Activated CD4-positive, alpha-beta memory T cell treated with anti-CD3 and anti-CD28 coated beads for 36 hours (primary cell): ENCODE data around the gene NOC2L. TPM values are rescaled to one million over a fixed set of nuclear protein-coding genes. Genes with fewer than 3 reads are reported as not detected.

Experiments
- CTCF ChIA-PET: fragments of 350-600 bp; sonication (Branson Sonifier 250); formaldehyde crosslinking; loops from one replicate; lab custom pipeline; 2021; ENCODE audit warnings: antibody characterized with exemption, inconsistent platforms; lab: Charles Lee
- POLR2A ChIA-PET: fragments of 350-600 bp; sonication (Branson Sonifier 250); formaldehyde crosslinking; loops from one replicate; lab custom pipeline; 2021; ENCODE audit warnings: antibody characterized with exemption; lab: Charles Lee
- DNase-seq: peaks from one replicate; pipeline ENCODE4 v3.0.0-alpha.2; 2020
- H3K27ac Mint-ChIP-seq: one replicate; pipeline ENCODE4 v1.8.0; 2021; ENCODE audit warnings: mixed read lengths
- H3K27me3 Mint-ChIP-seq: one replicate; pipeline ENCODE4 v1.8.0; 2021; ENCODE audit warnings: mixed read lengths
- H3K36me3 Mint-ChIP-seq: one replicate; pipeline ENCODE4 v1.8.0; 2021; ENCODE audit warnings: mixed read lengths
- H3K4me1 Mint-ChIP-seq: one replicate; pipeline ENCODE4 v1.8.0; 2021; ENCODE audit warnings: low read depth, mixed read lengths
- H3K4me3 Mint-ChIP-seq: one replicate; pipeline ENCODE4 v1.8.0; 2021; ENCODE audit warnings: mild to moderate bottlenecking, mixed read lengths
- H3K9me3 Mint-ChIP-seq: one replicate; pipeline ENCODE4 v1.8.0; 2021; ENCODE audit warnings: mixed read lengths
- intact Hi-C: fragments of 100-400 bp; cut with micrococcal nuclease; formaldehyde crosslinking; loops from one replicate; pipeline ENCODE4 v1.15.1; 2023
- total RNA-seq, 2 experiments: library from RNA; stranded (reverse); gene quantifications; one replicate each; pipeline ENCODE4 v1.2.3, GENCODE V29; 2021

The NOC2L gene
- total RNA-seq, 2 experiments from 2014 or later, result 111 to 117 TPM

GRCh38 chr1:927234-927633, 31.8 kb downstream of the NOC2L start:
- no peaks in the 10 kb centered on the region for H3K36me3 Mint-ChIP-seq
- H3K4me3 Mint-ChIP-seq, result no peak overlapping the region
- no peak overlapping the region for H3K27ac Mint-ChIP-seq
- ChIA-PET CTCF (no interaction called here), POLR2A (no interaction called here)
- H3K27me3 Mint-ChIP-seq, result peaks cover 34% of the 10 kb centered on the region
- intact Hi-C loops, result no loop called here
- H3K9me3 Mint-ChIP-seq, result no peaks in the 10 kb centered on the region
- H3K4me1 Mint-ChIP-seq, result peaks cover 6% of the 10 kb centered on the region
- no peak for DNase-seq

GRCh38 chr1:925561-926421, 33.3 kb downstream of the NOC2L start:
- DNase-seq, result no peak
- H3K4me3 Mint-ChIP-seq, result peak overlapping the region; percentile 28
- no peaks in the 10 kb centered on the region for H3K36me3 Mint-ChIP-seq
- no peaks in the 10 kb centered on the region for H3K9me3 Mint-ChIP-seq
- H3K27ac Mint-ChIP-seq, result no peak overlapping the region
- POLR2A ChIA-PET, result interaction anchor here (0.9 kb wide), 1 partner anchor 16 kb away, joined by 3 read pairs; no protein-coding TSS in a partner anchor
- H3K27me3 Mint-ChIP-seq, result peaks cover 38% of the 10 kb centered on the region
- intact Hi-C loops, result no loop called here
- H3K4me1 Mint-ChIP-seq, result peaks cover 11% of the 10 kb centered on the region
- CTCF ChIA-PET, result interaction anchor here (0.6 kb wide), 2 partner anchors 15 to 33 kb away, joined by 3 read pairs; partner anchors contain the start of gene NOC2L

GRCh38 chr1:924656-925560, 34.1 kb downstream of the NOC2L start:
- Mint-ChIP-seq H3K9me3 (no peaks in the 10 kb centered on the region), H3K27ac (no peak overlapping the region), H3K27me3 (peaks cover 47% of the 10 kb centered on the region), H3K4me1 (peaks cover 15% of the 10 kb centered on the region), H3K36me3 (no peaks in the 10 kb centered on the region), H3K4me3 (peak overlapping the region; percentile 3)
- CTCF ChIA-PET, result no interaction called here
- POLR2A ChIA-PET, result no interaction called here
- intact Hi-C loops, result no loop called here
- DNase-seq, result no peak

- Mint-ChIP-seq H3K27me3 (peaks cover 47% of the 10 kb centered on the region), H3K36me3 (no peaks in the 10 kb centered on the region), H3K9me3 (no peaks in the 10 kb centered on the region), H3K4me3 (no peak overlapping the region), H3K27ac (no peak overlapping the region), H3K4me1 (peaks cover 15% of the 10 kb centered on the region)
- intact Hi-C loops, result no loop called here
- CTCF ChIA-PET, result no interaction called here
- no peak for DNase-seq
- POLR2A ChIA-PET, result no interaction called here
Measured at GRCh38 chr1:923991-924655, 34.9 kb downstream of the NOC2L start.

- H3K36me3 Mint-ChIP-seq, result no peaks in the 10 kb centered on the region
- ChIA-PET CTCF (interaction anchor here (0.8 kb wide), 1 partner anchor 18 kb away, joined by 3 read pairs; no protein-coding TSS in a partner anchor), POLR2A (no interaction called here)
- peak; percentile 55 for DNase-seq
- H3K27me3 Mint-ChIP-seq, result peaks cover 51% of the 10 kb centered on the region
- no peaks in the 10 kb centered on the region for H3K9me3 Mint-ChIP-seq
- H3K27ac Mint-ChIP-seq, result peak within 1 kb of the TSS; percentile 49
- peaks cover 15% of the 10 kb centered on the region for H3K4me1 Mint-ChIP-seq
- peak within 1 kb of the TSS; percentile 64 for H3K4me3 Mint-ChIP-seq
- intact Hi-C loops, result no loop called here
Measured at GRCh38 chr1:923131-923990, 35.7 kb downstream of the NOC2L start, which contains the start of gene SAMD11. Gene SAMD11, plus strand, starts transcription at chr1:923923. Its CDS starts 509 bp downstream, at chr1:924432.

- POLR2A ChIA-PET, result interaction anchor here (0.7 kb wide), 1 partner anchor 202 kb away, joined by 3 read pairs; no protein-coding TSS in a partner anchor
- no peak for DNase-seq
- Mint-ChIP-seq H3K4me3 (no peak overlapping the region), H3K4me1 (peaks cover 15% of the 10 kb centered on the region), H3K36me3 (no peaks in the 10 kb centered on the region), H3K27ac (no peak overlapping the region), H3K27me3 (peaks cover 47% of the 10 kb centered on the region), H3K9me3 (no peaks in the 10 kb centered on the region)
- CTCF ChIA-PET, result no interaction called here
- intact Hi-C loops, result no loop called here
Measured at GRCh38 chr1:921011-921837, 37.8 kb downstream of the NOC2L start.

GRCh38 chr1:920521-920920, 38.5 kb downstream of the NOC2L start:
- Mint-ChIP-seq H3K4me1 (peaks cover 15% of the 10 kb centered on the region), H3K27me3 (peaks cover 42% of the 10 kb centered on the region), H3K27ac (no peak overlapping the region), H3K4me3 (no peak overlapping the region), H3K36me3 (no peaks in the 10 kb centered on the region), H3K9me3 (no peaks in the 10 kb centered on the region)
- DNase-seq, result no peak
- ChIA-PET POLR2A (interaction anchor here (0.7 kb wide), 1 partner anchor 203 kb away, joined by 3 read pairs; no protein-coding TSS in a partner anchor), CTCF (no interaction called here)
- intact Hi-C loops, result no loop called here

GRCh38 chr1:920010-920409, 39.0 kb downstream of the NOC2L start:
- Mint-ChIP-seq H3K4me3 (no peak overlapping the region), H3K27ac (no peak overlapping the region), H3K27me3 (peaks cover 47% of the 10 kb centered on the region), H3K4me1 (peaks cover 15% of the 10 kb centered on the region), H3K9me3 (no peaks in the 10 kb centered on the region), H3K36me3 (no peaks in the 10 kb centered on the region)
- no peak for DNase-seq
- intact Hi-C loops, result no loop called here
- ChIA-PET CTCF (interaction anchor here (1.1 kb wide), 1 partner anchor 15 kb away, joined by 5 read pairs; no protein-coding TSS in a partner anchor), POLR2A (no interaction called here)

GRCh38 chr1:919271-919872, 39.7 kb downstream of the NOC2L start:
- Mint-ChIP-seq H3K4me1 (peaks cover 15% of the 10 kb centered on the region), H3K4me3 (no peak overlapping the region)

GRCh38 chr1:918843-919242, 40.2 kb downstream of the NOC2L start:
- Mint-ChIP-seq H3K4me1 (peaks cover 15% of the 10 kb centered on the region), H3K36me3 (no peaks in the 10 kb centered on the region), H3K9me3 (no peaks in the 10 kb centered on the region), H3K4me3 (no peak overlapping the region), H3K27me3 (peaks cover 47% of the 10 kb centered on the region), H3K27ac (no peak overlapping the region)
- intact Hi-C loops, result no loop called here
- ChIA-PET POLR2A (no interaction called here), CTCF (interaction anchor here (1.1 kb wide), 1 partner anchor 14 kb away, joined by 5 read pairs; no protein-coding TSS in a partner anchor)
- no peak for DNase-seq

More at GRCh38 chr1:919271-919872, 39.7 kb downstream of the NOC2L start:
- no peak overlapping the region for H3K27ac Mint-ChIP-seq
- POLR2A ChIA-PET, result no interaction called here
- no peaks in the 10 kb centered on the region for H3K36me3 Mint-ChIP-seq
- intact Hi-C loops, result no loop called here
- H3K27me3 Mint-ChIP-seq, result peaks cover 47% of the 10 kb centered on the region
- no peaks in the 10 kb centered on the region for H3K9me3 Mint-ChIP-seq
- CTCF ChIA-PET, result interaction anchor here (1.1 kb wide), 1 partner anchor 15 kb away, joined by 5 read pairs; no protein-coding TSS in a partner anchor
- no peak for DNase-seq
